Measurements from ENCODE around the gene ATP5MG. TPM values are rescaled to one million over a fixed set of nuclear protein-coding genes. Genes with fewer than 3 reads are reported as not detected.

ATP5MG gene
- total RNA-seq, 1 experiment from 2014 or later, result 205 TPM

DNA sequence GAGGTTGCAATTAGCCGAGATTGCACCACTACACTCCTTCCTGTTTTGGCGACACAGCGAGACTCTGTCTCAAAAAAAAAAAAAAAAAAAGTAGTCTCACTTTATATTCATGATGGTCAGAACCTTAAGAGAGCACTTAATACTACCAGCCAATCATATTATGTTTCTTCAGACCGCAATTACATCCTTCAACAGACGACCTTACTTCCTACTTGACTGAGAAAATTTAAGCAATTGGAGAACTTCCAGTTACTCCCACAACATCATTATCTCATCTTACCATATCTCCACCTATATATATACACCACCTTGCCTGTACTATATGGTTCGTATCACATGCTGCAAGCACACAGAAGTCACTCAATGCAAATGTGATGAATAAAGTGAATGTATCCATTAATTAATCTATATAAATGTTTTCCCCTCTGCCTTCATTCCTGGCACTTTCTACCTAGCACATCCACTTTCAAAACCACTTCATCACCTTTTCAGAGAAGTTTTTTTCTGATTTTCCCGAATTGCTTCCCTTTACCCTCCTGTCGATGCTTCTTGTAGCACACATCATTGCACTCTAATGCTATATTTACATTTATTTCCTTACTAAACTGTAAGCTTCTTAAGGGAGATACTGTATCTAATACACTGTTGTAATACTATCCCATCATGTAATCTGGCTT is 13.8 kb downstream of the ATP5MG start:
- Histone ChIP-seq H3K79me2 (ENCODE audit: insufficient read depth, low read length) (no peaks in the 10 kb centered on the region), H3K27ac (ENCODE audit: low read depth, low read length) (no peak overlapping the region)

More for the DNA sequence above, 13.8 kb downstream of the ATP5MG start:
- RAD21 ChIA-PET (ENCODE audit: low non-redundant PET in 1 of 2, low total read pairs in 2 of 2, uncharacterized antibody in 2 of 2, unreplicated experiment in 2 of 2), result interaction anchor here in 1 of 2 experiments (0.6 kb wide), 1 partner anchor 21 kb away, joined by 3 read pairs; the partner anchor contains the start of gene KMT2A
- peaks cover 0 to 13% of the 10 kb centered on the region in 2 experiments; a peak in 2 of 4 replicates for H3K4me1 ChIP-seq (ENCODE audit: control insufficient read depth in 1 of 2, insufficient read depth in 2 of 2, low read length in 2 of 2)
- no peaks in the 10 kb centered on the region for H3K36me3 ChIP-seq (ENCODE audit: control insufficient read depth in 1 of 2, insufficient read depth in 2 of 2, low read length in 2 of 2)
- POLR2A ChIA-PET, result no interaction called here
- intact Hi-C loops (cut with micrococcal nuclease), result no loop called here
- H3K27me3 ChIP-seq (ENCODE audit: insufficient read depth, low read length), result no peaks in the 10 kb centered on the region
- BruUV-seq (replicated peaks), result no TSS peak
- no peaks in the 10 kb centered on the region for H3K9me3 ChIP-seq (ENCODE audit: control insufficient read depth in 1 of 2, insufficient read depth in 1 of 2, low read depth in 1 of 2, low read length in 2 of 2)
- CTCF ChIA-PET, result no interaction called here
- no peak for TF ChIP-seq ZFX (IDR thresholded peaks at IDR 0.05)
- no peak for TF ChIP-seq SP1 (IDR thresholded peaks at IDR 0.05; ENCODE audit: low read depth)
- TF ChIP-seq, protein P1, sequence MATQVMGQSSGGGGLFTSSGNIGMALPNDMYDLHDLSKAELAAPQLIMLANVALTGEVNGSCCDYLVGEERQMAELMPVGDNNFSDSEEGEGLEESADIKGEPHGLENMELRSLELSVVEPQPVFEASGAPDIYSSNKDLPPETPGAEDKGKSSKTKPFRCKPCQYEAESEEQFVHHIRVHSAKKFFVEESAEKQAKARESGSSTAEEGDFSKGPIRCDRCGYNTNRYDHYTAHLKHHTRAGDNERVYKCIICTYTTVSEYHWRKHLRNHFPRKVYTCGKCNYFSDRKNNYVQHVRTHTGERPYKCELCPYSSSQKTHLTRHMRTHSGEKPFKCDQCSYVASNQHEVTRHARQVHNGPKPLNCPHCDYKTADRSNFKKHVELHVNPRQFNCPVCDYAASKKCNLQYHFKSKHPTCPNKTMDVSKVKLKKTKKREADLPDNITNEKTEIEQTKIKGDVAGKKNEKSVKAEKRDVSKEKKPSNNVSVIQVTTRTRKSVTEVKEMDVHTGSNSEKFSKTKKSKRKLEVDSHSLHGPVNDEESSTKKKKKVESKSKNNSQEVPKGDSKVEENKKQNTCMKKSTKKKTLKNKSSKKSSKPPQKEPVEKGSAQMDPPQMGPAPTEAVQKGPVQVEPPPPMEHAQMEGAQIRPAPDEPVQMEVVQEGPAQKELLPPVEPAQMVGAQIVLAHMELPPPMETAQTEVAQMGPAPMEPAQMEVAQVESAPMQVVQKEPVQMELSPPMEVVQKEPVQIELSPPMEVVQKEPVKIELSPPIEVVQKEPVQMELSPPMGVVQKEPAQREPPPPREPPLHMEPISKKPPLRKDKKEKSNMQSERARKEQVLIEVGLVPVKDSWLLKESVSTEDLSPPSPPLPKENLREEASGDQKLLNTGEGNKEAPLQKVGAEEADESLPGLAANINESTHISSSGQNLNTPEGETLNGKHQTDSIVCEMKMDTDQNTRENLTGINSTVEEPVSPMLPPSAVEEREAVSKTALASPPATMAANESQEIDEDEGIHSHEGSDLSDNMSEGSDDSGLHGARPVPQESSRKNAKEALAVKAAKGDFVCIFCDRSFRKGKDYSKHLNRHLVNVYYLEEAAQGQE (IDR thresholded peaks at IDR 0.05; ENCODE audit: low read depth), result no peak
- TF ChIP-seq, protein P2, sequence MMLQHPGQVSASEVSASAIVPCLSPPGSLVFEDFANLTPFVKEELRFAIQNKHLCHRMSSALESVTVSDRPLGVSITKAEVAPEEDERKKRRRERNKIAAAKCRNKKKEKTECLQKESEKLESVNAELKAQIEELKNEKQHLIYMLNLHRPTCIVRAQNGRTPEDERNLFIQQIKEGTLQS (IDR thresholded peaks at IDR 0.05), result no peak
- TF ChIP-seq JUND (IDR thresholded peaks at IDR 0.05), result no peak
- TF ChIP-seq RAD21 (IDR thresholded peaks at IDR 0.05; ENCODE audit: low read depth), result no peak
- no peak for TF ChIP-seq EGR1 (IDR thresholded peaks at IDR 0.05; ENCODE audit: low read depth)
- no peak overlapping the region for H3K9ac ChIP-seq (ENCODE audit: low read length)
- peak overlapping the region; percentile 24 for H3K4me2 ChIP-seq (ENCODE audit: low read length)
- no peak for ATAC-seq
- H3K4me3 ChIP-seq (replicated peaks in 1 of 2; ENCODE audit: low read depth in 1 of 2, low read length in 2 of 2), result no peak overlapping the region
- no peak overlapping the region for H2AFZ ChIP-seq (ENCODE audit: low read depth, low read length, poor library complexity, severe bottlenecking)
- H3K9me2 ChIP-seq (ENCODE audit: insufficient read depth), result no peaks in the 10 kb centered on the region
- H4K20me1 ChIP-seq (ENCODE audit: insufficient read depth), result peaks cover under 1% of the 10 kb centered on the region; the same call in 1 of the 2 replicates
- no peak for DNase-seq (ENCODE audit: low read depth, low spot score)
